Chondrocyte (in vitro differentiated cells): ENCODE results near the gene PPP1R14C. TPM values are rescaled to one million over a fixed set of nuclear protein-coding genes. Genes with fewer than 3 reads are reported as not detected.

Experiments
- DNase-seq: peaks from one replicate; pipeline ENCODE4 v3.0.0; 2021; ENCODE audit warnings: mixed read lengths, low spot score
- H3K27ac Mint-ChIP-seq: one replicate; pipeline ENCODE4 v1.8.0; 2021; ENCODE audit warnings: mild to moderate bottlenecking, moderate library complexity, mixed read lengths; ENCODE audit not compliant: unreplicated experiment
- H3K27me3 Mint-ChIP-seq: 2 replicates; pipeline ENCODE4 v1.8.0; 2021; ENCODE audit warnings: low read depth, mixed read lengths
- H3K36me3 Mint-ChIP-seq: 2 replicates; pipeline ENCODE4 v1.8.0; 2021; ENCODE audit warnings: low read depth, mixed read lengths
- H3K4me1 Mint-ChIP-seq: 2 replicates; pipeline ENCODE4 v1.8.0; 2021; ENCODE audit warnings: low read depth, mild to moderate bottlenecking, mixed read lengths
- H3K4me3 Mint-ChIP-seq: one replicate; pipeline ENCODE4 v1.8.0; 2021; ENCODE audit warnings: mild to moderate bottlenecking, moderate library complexity, mixed read lengths; ENCODE audit not compliant: unreplicated experiment
- H3K9me3 Mint-ChIP-seq: 2 replicates; pipeline ENCODE4 v1.8.0; 2021; ENCODE audit warnings: low read depth, mixed read lengths
- CTCF ChIP-seq: fragments of 200-600 bp; sonication (generic); IDR thresholded peaks from 2 replicates; pipeline ENCODE4 v1.5.0; 2021; ENCODE audit warnings: antibody characterized with exemption, mild to moderate bottlenecking, moderate library complexity
- total RNA-seq: library from RNA; stranded (reverse); gene quantifications from 3 replicates; pipeline ENCODE4 v1.2.1, GENCODE V29; 2021

PPP1R14C gene
- total RNA-seq, 1 donor from 2014 or later = 3.4 TPM

- no peak for DNase-seq
- Mint-ChIP-seq H3K4me3 (no peak overlapping the region), H3K9me3 (peaks cover 3% of the 10 kb centered on the region), H3K27ac (no peak overlapping the region), H3K36me3 (no peaks in the 10 kb centered on the region), H3K4me1 (no peaks in the 10 kb centered on the region), H3K27me3 (peaks cover 6% of the 10 kb centered on the region)
- no peak for TF ChIP-seq CTCF
These were observed 42.1 kb upstream of the PPP1R14C start for GRCh38 chr6:150100745-150101144.

GRCh38 chr6:150102750-150103270 lies 40.0 kb upstream of the PPP1R14C start:
- Mint-ChIP-seq H3K4me3 (no peak overlapping the region), H3K4me1 (no peaks in the 10 kb centered on the region), H3K36me3 (no peaks in the 10 kb centered on the region), H3K27me3 (peaks cover 3% of the 10 kb centered on the region), H3K27ac (no peak overlapping the region), H3K9me3 (peaks cover 3% of the 10 kb centered on the region)
- no peak for DNase-seq
- no peak for TF ChIP-seq CTCF

GRCh38 chr6:150112233-150112632 lies 30.6 kb upstream of the PPP1R14C start:
- DNase-seq = no peak
- no peak overlapping the region for H3K4me3 Mint-ChIP-seq
- H3K36me3 Mint-ChIP-seq = peaks cover 2% of the 10 kb centered on the region
- peaks cover 11% of the 10 kb centered on the region for H3K27me3 Mint-ChIP-seq
- no peak overlapping the region for H3K27ac Mint-ChIP-seq
- H3K4me1 Mint-ChIP-seq = no peaks in the 10 kb centered on the region
- TF ChIP-seq CTCF = no peak
- peaks cover 4% of the 10 kb centered on the region for H3K9me3 Mint-ChIP-seq

GRCh38 chr6:150115769-150116168 lies 27.1 kb upstream of the PPP1R14C start:
- no peak for DNase-seq
- Mint-ChIP-seq H3K4me3 (no peak overlapping the region), H3K36me3 (peaks cover 2% of the 10 kb centered on the region), H3K9me3 (peaks cover 4% of the 10 kb centered on the region), H3K27ac (no peak overlapping the region), H3K27me3 (peaks cover 8% of the 10 kb centered on the region), H3K4me1 (peaks cover 20% of the 10 kb centered on the region)
- no peak for TF ChIP-seq CTCF

GRCh38 chr6:150116200-150116800 lies 26.5 kb upstream of the PPP1R14C start:
- Mint-ChIP-seq H3K36me3 (peaks cover 2% of the 10 kb centered on the region), H3K9me3 (peaks cover 4% of the 10 kb centered on the region)

More at GRCh38 chr6:150116200-150116800, 26.5 kb upstream of the PPP1R14C start:
- Mint-ChIP-seq H3K4me1 (peaks cover 20% of the 10 kb centered on the region), H3K4me3 (no peak overlapping the region), H3K27ac (no peak overlapping the region), H3K27me3 (peaks cover 6% of the 10 kb centered on the region)
- no peak for TF ChIP-seq CTCF
- DNase-seq = no peak
